Stimulated activated CD8-positive, alpha-beta memory T cell treated with anti-CD3 and anti-CD28 coated beads, Interleukin-12 subunit alpha, Interleukin-12 subunit beta, amount 100 ng/mL, for 1 hour (primary cell): ENCODE measurements around the gene FBXL16.
A peak's percentile ranks its signal among the peaks of the same experiment; 100 is the strongest.
"Not testable (repeated sequence)": the region's sequence is repeated elsewhere in the genome, so short reads cannot be mapped to it uniquely, and the experiment has no call there.

Source experiments
- DNase-seq: peaks from one replicate; pipeline ENCODE4 v3.0.0-alpha.2; 2020; ENCODE audit warnings: low read depth

The FBXL16 gene

DNA sequence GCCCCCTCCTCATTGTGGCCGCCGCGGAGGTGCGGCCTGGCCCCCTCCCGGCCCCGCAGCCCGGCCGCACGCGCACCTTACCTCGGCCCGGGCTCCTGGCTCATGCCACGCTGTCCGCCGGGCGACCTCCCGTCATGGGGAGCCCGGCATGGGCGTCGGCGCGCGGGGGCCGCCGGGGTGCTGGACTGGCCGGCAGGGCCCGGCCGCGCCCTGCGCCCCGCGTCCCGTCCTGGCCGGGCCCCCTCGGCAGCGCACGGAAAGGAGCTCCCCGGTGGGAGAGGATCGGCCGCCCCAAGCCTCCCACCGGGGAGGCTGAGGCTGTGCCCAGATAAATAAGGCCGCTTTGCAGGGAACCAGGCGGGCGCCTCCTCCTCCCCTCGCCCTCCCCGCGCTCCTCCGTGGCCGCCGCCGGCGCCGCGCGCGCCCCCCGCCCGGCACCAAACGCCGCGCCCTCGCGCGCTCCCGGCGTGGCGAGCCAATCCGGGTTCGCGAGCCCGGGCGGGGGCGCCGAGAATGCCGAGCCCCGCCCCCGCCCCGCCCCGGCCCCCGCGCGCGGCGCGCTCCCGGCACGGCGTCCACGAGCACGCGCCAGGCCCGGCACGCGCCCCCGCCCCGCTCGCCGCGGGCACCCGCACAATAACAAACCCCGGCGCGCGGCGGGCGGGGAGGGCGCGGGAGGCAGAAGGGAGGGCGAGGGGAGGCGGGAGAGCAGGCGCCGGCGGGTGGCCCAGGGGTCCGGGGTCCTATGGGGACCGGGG lies at the start of gene FBXL16:
Gene FBXL16, minus strand, starts transcription at position 371 of the 758 bp plus-strand sequence. CDS start 8,396 bp downstream, outside the sequence.
- DNase-seq, result no peak

GRCh38 chr16:754656-755055 lies 49.1 kb upstream of the FBXL16 start:
- DNase-seq, result no peak

DNA sequence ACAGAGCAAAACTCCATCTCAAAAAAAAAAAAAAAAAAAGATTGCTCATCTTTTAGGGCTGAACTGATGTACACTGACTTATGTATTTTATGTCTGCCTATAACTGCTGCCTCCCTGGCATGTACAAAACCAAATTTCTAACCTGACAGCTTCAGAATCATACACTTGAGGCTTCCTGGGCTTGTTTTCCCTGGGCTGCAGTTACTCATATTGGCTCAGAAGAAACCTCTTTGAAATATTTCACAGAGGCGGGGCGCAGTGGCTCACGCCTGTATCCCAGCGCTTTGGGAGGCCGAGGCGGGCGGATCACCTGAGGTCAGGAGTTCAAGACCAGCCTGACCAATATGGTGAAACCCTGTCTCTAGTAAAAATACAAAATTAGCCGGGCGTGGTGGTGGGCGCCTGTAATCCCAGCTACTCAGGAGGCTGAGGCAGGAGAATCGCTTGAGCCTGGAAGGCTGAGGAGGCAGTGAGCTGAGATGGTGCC lies 48.6 kb upstream of the FBXL16 start:
- not testable (repeated sequence) for DNase-seq

- DNase-seq, result no peak
Measured at GRCh38 chr16:752007-752312, 46.4 kb upstream of the FBXL16 start.

DNA sequence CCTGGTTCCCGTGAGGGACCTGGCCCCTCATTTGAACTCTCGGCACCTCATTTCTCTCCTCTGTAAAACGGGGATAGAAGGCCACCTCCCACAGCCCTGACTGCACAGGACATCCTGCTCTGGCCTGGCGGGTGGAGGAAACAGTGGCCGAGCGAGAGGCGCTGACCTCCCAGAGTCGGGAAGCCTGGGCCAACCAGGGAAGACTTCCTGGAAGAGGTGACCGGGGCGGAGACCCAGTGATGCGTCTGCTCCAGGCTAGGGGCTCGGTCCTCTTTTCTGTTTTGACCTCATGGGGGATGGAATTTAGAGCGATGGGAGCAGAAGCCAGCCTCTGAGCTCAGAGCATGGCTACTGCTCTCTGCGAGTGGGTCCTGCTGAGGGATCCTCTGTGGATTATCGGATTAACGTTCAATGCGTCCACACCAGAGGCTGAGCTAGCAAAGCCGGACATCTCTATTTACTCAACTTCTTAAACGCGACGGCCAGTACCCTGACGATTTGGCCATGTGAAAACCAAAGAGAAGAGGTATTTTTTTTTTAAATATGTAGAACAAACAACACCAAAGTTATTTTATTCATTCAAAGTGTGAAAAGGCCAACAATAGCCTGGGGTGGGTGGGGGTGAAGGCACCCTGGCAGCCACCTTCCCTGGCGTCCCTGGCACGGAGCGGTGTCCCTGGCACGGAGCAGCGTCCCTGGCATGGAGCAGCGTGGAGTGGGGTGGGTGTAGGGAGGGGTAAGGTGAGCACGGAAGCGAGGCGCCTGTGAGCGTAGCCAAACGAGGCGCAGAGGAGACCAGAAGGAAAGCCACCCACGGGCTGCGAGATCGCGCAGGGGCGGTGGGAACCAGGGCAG lies 45.8 kb upstream of the FBXL16 start:
- no peak for DNase-seq

GRCh38 chr16:750485-750884 lies 44.9 kb upstream of the FBXL16 start:
- no peak for DNase-seq

DNA sequence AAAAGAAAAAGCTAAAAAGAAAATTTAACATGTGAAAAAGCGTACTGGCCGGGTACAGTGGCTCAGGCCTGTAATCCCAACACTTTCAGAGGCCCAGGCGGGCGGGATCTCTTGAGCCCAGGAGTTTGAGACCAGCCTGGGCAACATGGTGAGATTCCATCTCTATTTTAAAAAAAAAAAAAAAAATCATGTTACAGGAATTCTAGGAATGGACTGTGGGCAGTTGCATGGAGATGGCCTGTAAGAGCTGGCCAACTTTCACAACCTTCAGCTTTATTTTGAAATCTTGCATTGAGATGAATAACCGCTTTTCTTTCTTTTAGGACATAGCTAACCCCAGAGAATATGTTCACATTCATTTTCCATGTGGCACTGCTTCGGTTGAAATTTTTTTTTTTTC lies 43.4 kb upstream of the FBXL16 start:
- DNase-seq, result no peak

DNA sequence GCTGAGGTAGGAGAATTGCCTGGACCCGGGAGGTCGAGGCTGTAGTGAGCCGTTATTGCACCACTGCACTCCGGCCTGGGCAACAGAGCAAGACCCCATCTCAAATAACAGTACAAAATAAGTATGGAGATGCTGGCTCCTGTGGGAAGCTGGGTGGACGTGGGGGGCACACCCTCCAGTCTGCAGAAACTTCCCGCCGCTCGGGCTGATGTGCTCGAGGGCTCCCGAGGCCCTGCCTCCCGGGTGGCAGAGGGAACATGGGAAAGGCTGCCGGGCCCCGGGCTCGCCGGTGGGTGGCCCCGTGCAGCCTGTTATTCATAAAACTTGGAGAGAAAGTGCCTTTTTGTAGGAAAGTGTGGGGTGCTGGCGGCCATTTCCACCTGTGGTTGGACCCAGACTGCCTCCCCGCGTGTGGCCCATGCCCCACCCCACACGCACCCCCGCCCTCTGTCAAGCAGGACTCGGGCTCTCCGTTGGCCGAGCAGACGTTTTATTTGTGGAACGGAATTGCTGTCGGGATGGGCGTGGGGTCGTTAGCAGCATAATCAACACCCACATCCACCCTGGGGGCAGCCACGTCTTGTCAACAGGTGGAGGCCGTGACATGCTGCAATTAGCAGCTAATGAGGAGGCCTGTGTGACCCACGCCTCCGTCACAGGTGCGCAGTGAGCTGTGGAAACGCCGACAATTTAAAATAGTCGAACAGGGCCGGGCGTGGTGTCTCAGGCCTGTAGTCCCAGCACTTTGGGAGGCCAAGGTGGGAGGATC lies 42.6 kb upstream of the FBXL16 start:
- DNase-seq, result no peak

GRCh38 chr16:746637-747036 lies 41.0 kb upstream of the FBXL16 start:
- DNase-seq, result no peak

DNA sequence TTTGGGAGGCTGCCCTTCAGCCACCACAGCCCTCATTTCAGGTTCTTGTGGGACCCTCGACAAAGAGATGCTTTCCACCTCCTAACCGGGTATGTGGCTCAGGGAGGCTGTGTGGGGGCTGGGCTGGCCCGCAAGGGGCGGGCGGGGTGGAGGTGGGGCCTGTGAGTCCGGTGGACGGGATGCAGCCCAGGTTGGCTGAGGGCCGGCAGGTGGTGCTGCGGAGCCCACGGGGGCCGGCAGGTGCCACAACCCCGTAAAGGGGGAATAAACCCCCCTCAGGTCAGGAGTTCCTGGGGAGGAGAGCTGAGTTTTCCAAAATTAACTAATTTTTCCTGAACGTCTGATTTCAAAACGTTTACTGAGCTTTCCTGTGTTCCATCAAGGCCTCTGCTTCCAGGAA lies 40.1 kb upstream of the FBXL16 start:
- no peak for DNase-seq

DNA sequence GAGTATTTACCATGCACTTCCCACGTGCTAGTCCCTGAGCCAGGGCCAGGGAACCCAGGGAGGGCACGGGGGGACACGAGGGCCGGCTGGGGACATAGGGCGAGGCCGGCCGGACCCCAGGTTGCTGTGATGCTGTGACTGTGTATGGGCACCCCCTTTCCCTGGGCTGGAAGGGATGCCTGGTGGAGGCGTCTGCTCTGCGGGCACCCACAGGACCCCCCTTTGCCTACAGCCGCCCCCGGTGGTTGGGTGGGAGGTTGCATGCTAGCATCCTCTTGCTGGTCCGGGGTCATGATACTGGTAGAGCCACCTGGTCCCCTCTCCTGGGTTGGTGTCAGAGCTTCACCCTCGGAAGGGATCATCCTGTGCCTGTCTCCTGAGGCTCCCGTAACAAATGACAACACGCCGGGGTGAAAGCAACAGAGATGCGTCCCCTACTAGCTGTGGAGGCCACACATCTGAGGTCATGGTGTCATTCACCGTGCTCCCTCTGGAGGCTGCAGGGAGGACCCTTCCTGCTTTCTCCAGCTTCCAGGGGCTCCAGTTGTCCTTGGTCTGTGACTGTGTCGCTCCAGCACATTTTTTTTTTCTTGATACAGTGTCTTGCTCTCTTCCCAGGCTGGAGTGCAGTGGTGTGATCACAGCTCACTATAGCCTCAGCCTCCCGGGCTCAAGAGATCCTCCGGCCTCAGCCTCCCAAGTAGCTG lies 38.3 kb upstream of the FBXL16 start:
- no peak for DNase-seq

DNA sequence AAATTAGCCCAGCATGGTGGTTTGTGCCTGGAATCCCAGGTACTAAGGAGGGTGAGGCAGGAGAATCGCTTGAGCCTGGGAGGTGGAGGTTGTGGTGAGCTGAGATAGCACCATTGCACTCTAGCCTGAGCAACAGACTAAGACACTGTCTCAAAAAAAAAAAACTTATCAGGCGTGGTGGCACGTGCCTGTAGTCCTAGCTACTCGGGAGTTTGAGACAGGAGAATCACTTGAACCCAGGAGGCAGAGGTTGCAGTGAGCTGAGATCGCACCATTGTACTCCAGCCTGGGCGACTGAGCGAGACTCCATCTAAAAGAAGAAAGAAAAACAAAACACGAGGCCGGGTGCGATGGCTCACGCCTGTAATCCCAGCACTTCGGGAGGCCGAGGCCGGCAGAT lies 37.3 kb upstream of the FBXL16 start:
- DNase-seq, result not testable (repeated sequence)

- DNase-seq, result no peak
Measured at GRCh38 chr16:741986-742629, 36.5 kb upstream of the FBXL16 start.

DNA sequence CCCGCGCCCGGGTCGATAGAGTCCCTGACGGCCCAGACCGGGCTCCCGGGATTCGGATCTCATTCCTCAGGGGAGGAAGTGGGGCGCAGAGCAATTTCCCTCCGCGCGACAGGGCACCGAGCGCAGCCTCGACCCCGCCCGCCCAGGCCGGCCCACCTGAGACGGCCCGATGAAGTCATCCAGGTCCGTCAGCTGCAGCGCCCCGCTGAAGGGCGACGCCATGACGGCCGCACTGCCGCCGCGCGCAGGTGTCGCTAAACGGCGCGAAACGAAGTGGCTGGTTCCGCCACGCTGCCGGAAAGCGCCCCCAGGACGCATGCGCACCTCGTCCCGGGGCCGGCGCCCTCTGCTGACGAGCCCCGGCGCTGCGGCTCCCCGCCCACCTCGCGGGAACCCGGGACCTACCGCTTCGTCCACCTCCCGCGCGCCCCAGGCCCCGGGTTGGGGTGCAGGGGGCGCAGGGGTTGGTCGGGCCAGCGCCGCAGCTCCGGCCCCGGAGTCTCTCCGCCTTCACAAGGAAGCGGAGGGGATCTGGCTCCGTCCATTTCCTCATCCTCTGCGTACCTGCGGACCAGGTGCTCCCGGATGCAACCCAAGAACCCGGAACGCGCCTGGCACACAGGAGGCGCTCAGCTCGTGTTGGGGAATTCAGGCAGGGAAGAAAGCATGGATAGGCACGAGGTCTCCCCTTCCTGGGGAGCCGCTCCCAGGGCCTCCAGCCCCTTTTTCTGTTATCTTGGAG lies 35.3 kb upstream of the FBXL16 start, which contains the start of gene CIAO3:
Gene CIAO3, minus strand, starts transcription at position 234 of the 742 bp plus-strand sequence. Its CDS starts 12 bp downstream, at position 222.
- DNase-seq, result peak; percentile 90

- no peak for DNase-seq
Measured at GRCh38 chr16:740459-740763, 34.8 kb upstream of the FBXL16 start.

GRCh38 chr16:739560-740458 lies 34.2 kb upstream of the FBXL16 start:
- DNase-seq, result no peak

DNA sequence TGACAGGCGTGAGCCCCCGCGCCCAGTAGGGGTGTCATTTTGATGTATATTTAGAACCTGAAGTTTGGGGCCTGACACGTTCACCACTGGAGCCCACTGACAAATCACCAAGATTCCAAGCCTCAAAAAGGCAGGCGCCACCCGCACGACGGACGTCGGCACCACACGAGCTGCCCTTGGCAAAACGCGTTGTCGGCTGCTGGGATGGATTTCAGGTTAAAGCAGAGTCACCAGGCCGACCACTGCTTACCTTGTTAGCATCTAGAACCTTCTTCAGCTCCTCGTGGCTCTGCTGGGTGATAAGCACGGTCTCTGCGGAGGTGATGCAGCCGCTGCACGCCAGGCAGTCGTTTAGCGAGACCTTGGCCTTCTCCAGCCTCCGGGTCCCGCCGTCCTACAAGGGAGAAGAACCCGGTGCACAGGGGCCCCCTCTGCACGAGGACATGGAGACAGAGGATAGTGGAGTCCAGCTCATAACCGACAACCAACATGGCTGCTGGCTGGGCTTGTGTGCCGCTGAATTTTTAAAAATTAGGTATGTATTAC lies 31.4 kb upstream of the FBXL16 start:
- no peak for DNase-seq

DNA sequence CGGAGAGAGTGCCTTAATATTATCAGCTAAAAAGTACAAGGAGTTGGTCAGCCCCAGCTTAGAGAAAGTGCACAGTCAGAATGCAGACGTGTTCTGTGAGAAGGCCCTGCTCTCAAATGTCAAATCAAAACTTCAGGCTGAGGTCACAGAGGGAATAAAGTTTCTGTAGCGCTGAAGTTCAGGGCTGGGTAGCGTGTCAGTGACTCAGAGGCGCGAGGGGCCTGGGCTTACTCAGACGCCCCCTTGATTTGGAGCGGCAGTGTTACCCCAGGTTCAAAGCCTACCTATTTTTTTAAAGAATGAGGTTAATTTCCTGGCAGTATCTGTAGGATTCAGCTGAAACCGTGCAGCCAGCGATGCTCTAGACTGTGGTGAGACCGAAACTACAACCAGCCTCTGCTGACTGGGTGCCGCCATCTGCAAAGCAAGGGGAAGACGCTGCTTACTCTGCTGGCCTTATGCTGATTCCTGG lies 30.4 kb upstream of the FBXL16 start:
- no peak for DNase-seq
